Subcutaneous adipose tissue (tissue), 4 donors: ENCODE results near the gene ADGRG1. TPM values are rescaled to one million over a fixed set of nuclear protein-coding genes. Genes with fewer than 3 reads are reported as not detected.

Source experiments
- CTCF ChIP-seq: fragments of 450-650 bp; IDR thresholded peaks from one replicate; pipeline ENCODE4 v1.5.1; 2016; ENCODE audit warnings: low read depth, mild to moderate bottlenecking, control low read depth, antibody characterized with exemption, moderate library complexity
- total RNA-seq, 4 donors: library from RNA; depleted of rRNA; stranded (reverse); fragments of >200 nt; gene quantifications; one replicate each; pipeline ENCODE4 v1.1.0, GENCODE V29; 2016

The ADGRG1 gene
- total RNA-seq, 4 donors from 2014 or later = 10.0 to 92.5 (median 21.2) TPM

- no peak for TF ChIP-seq CTCF
These were observed 21.4 kb downstream of the ADGRG1 start for GRCh38 chr16:57649846-57650245.

- no peak for TF ChIP-seq CTCF
These were observed 23.2 kb downstream of the ADGRG1 start for GRCh38 chr16:57651344-57652333.

- TF ChIP-seq CTCF = no peak
These were observed 24.5 kb downstream of the ADGRG1 start for GRCh38 chr16:57652695-57653471.

- no peak for TF ChIP-seq CTCF
These were observed 25.5 kb downstream of the ADGRG1 start for GRCh38 chr16:57653936-57654335.

- TF ChIP-seq CTCF = no peak
These were observed 28.0 kb downstream of the ADGRG1 start for GRCh38 chr16:57656342-57656955.

- no peak for TF ChIP-seq CTCF
These were observed 28.8 kb downstream of the ADGRG1 start for GRCh38 chr16:57657228-57657627.
